ENCODE results near the gene WTAP.
"Not testable (repeated sequence)": the region's sequence is repeated elsewhere in the genome, so short reads cannot be mapped to it uniquely, and the experiment has no call there.

WTAP gene

DNA sequence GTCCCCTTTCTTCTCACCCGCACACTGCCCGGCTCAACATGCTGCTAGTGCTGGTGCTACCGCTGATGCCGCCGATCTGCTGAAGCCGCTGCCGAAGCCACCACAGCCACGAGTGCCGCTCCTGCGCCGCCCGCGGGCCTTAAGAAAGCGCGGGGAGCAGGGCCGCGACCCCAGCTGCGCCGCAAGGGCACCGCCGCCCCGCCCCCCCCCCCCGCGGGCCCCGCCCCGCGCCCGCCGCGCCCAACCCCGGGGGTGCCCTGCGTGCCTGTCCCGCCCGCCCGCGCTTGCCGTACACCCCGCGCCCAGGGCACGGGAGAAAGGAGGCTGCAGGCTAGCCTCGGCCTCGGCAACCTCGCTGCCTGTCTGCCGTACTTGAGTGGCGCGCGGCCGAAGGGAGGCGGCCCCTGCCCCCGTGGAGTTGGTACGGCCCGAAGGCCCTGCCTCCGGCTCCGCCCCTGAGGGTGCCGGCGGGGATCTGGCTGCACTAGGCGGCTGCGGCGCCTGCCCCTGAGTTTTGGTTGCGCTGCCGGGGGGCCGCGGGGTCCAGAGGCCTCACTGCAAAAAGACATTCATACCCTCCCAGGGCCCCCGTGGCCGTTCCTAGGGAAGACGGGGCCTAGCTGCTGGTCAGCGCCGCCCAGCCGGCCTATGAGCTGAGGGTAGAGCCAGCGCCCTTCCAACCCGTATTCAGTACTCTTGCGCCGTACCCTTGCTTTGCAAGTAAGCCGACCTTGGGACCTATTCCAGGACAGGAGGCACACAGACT lies 34.0 kb upstream of the WTAP start, which contains the start of gene SOD2:
Gene SOD2 (minus strand): TSS at position 114 of the 766 bp plus-strand sequence. CDS start 74 bp downstream, at position 40.
- intact Hi-C loops (cut with DNase I) = loop anchor here (1.0 to 5.0 kb wide), 4 partner anchors 34 to 249 kb away; partner anchors contain the start of genes ACAT2, MRPL18 and WTAP
- DNase-seq = peak; percentile 67 to 97 (median 80)

DNA sequence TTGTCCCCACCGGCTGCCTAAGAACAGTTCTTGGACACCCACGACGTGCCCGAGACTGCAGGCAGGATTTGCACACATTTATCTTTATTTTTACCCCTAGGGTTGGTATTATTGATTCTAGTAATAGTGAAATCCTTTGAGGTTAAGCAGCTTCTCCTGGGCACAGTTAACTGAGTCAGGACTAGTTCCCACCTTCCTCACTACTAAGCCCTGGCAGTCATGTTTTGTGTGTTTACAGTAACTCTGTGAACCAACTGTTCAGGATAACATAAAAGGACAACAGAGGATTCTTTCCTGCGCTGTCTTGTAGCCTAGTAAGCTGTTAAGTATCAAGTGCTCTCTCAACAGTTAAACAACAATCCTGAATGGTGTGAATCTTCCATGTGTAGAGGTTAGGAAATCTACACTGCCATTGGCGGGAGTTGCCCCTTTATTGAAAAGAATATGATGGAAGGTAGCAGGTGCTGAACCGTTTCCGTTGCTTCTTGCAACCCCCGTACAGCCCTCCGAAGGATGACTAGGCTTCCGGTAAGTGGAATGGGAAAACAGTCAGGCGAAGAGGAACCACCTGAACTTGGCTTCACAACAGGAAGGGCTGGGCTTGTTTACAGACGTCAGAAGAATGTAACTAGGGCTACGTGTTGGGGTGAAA lies 33.3 kb upstream of the WTAP start:
- intact Hi-C loops (cut with DNase I) = loop anchor here (1.0 to 5.0 kb wide), 4 partner anchors 33 to 248 kb away; partner anchors contain the start of genes ACAT2, MRPL18 and WTAP
- DNase-seq = no peak

DNA sequence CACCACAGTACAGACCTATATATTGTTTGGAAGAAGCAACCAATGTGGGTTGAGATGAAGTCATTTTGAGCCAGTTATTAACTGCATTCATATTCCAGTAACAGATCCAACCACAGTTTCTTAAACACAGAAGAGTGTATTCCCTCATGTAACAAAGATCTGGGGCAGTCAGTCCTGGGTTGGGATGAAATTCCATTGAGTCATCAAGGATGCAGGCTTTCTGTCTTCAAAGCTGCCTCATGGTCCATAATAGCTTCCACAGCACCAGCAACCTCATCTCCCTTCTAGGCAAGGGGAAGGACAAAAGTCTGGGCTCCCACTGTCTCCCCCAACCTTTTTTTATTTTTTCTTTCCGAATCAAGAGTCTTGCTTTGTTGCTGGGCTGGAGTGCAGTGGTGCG lies 31.3 kb upstream of the WTAP start:
- DNase-seq = no peak
- intact Hi-C loops (cut with DNase I) = no loop called here

DNA sequence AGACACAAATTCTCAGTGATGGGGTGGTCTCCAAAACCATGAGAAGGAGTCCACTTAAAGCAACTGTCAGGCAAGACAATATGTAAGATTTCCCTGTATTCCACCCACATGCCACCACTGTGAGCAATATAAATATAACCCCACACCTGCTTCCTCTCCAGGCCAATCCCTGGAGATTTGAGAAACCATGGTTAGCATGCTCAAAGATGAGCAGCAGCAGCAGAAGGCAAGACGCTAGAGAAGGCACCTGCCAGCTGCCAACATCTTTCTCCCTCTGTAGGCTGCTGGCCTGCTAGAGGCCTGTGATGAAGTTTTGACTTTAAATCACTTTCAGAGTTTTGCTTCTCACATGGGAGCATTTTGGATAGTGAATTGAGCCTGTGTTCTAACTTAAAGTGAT lies 26.3 kb upstream of the WTAP start:
- intact Hi-C loops (cut with DNase I) = no loop called here
- no peak for DNase-seq

DNA sequence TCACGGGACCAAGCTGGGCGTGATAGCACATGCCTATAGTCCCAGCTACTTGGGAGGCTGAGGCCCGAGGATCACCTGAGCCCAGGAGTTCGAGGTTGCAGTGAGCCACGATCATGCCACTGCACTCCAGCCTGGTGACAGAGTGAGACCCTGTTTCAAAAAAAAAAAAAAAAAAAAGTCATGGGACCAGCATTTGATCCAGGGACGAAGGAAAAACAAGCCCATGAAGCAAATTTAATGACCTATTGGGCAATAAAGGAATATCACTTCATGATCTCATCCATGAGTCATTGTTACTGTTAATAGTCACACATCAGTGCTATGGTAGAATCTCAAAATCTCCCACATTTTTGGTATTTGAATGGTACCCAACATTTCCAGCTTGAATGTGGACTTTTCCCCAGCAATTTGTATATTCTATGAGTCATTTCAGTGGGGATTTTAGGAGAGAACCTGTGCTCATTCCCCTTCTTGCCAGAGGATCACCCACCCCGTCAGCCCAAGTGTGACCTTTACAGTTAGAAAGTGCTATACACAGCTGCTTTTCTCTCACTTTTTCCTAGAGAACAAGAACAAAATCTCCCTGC lies 25.8 kb upstream of the WTAP start:
- intact Hi-C loops (cut with DNase I) = no loop called here
- DNase-seq = no peak

DNA sequence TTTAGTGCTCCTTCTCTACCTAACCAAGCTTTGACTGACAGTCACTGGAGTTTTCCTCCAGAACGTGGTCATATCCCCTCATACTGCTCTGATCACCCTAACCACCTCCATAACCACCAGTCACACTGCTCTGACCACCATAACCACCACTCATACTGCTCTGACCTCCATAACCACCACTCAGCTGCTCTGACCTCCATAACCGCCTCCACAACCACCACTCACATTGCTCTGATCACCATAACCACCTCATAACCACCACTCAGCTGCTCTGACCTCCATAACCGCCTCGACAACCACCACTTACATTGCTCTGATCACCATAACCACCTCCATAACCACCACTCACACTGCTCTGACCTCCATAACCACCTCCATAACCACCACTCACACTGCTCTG lies 16.7 kb upstream of the WTAP start:
- intact Hi-C loops (cut with DNase I); DNase-seq: not testable (repeated sequence)

DNA sequence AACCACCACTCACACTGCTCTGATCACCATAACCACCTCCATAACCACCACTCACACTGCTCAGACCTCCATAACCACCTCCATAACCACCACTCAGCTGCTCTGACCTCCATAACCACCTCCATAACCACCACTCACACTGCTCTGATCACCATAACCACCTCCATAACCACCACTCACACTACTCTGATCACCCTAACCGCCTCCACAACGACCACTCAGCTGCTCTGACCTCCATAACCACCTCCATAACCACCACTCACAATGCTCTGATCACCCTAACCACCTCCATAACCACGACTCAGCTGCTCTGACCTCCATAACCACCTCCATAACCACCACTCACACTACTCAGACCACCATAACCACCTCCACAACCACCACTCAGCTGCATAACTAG lies 14.9 kb upstream of the WTAP start:
- intact Hi-C loops (cut with DNase I); DNase-seq: not testable (repeated sequence)

DNA sequence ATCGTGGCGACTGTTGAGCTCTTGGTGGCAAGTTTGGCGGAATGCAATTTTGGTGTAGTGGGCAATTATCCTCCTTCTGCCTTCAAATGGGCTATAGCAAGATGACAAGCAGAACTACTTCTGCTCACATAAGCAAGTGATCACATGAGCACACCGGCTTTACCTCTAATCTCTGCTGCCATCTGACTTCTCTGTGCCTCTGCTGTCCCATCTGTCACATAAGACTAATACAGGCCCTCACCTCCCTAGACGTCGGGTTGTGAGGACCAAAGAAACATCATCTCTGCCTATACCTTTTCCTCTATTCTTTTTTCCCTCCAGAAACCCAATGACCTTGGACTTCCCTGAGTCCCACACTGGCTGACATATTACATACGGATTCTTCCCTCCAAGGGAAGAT lies 13.3 kb upstream of the WTAP start:
- intact Hi-C loops (cut with DNase I) = no loop called here
- no peak for DNase-seq

DNA sequence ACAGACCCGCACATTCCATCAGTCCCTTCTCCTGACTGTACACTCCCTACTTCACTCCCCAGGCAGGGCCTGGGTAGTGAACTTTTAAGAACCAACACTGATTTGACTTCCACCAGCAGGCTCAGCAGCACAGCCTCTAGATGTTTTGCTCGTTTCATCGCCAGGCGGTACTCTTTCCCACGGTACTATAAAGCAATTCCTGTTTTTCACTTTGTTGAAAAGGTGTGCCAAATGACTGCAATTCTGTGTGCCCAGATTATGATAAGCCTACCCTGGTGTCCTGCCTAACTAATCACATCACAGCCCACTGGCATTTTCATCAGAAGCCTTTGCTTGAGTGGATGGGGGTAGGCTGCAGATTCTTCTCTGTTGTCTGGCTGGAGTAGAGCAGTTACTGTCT lies 12.9 kb upstream of the WTAP start:
- intact Hi-C loops (cut with DNase I) = no loop called here
- no peak for DNase-seq

DNA sequence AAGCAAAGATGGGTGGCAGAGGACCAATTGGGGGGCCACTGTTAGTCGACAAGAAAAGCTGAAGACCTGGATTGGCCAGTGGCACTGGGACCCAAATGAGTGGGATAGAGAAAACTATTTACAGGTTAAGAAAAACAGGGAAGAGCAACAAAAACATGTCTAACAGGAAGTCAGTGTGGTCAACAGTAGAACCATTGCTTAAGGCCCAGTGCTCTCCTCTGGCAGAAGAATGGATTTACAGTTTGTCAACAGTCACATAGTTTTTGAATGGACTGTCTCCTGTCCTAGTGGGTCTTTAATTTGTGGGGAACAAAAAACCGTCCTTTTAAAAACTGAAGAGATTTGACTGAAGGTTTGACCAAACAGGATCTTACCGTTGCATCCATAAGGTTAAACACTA lies 12.1 kb upstream of the WTAP start:
- intact Hi-C loops (cut with DNase I) = no loop called here
- DNase-seq = no peak

DNA sequence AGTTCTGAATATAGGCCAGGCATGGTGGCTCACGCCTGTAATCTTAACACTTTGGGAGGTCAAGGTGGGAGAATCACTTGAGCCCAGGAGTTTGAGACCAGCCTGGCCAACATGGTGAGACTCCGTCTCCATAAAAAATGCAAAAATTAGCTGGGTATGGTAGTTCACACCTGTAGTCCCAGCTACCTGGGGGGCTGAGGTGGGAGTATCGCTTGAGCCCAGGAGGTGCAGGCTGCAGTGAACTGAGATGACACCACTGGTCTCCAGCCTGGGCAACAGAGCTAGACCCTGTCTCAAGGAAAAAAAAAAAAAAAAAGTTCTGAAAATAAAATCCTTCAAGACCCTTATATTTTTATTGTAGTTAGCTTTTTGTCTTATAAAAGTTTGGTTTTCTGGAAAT lies 11.7 kb upstream of the WTAP start:
- peak in 1 of 10 donors; percentile 45 for DNase-seq
- intact Hi-C loops (cut with DNase I) = no loop called here

DNA sequence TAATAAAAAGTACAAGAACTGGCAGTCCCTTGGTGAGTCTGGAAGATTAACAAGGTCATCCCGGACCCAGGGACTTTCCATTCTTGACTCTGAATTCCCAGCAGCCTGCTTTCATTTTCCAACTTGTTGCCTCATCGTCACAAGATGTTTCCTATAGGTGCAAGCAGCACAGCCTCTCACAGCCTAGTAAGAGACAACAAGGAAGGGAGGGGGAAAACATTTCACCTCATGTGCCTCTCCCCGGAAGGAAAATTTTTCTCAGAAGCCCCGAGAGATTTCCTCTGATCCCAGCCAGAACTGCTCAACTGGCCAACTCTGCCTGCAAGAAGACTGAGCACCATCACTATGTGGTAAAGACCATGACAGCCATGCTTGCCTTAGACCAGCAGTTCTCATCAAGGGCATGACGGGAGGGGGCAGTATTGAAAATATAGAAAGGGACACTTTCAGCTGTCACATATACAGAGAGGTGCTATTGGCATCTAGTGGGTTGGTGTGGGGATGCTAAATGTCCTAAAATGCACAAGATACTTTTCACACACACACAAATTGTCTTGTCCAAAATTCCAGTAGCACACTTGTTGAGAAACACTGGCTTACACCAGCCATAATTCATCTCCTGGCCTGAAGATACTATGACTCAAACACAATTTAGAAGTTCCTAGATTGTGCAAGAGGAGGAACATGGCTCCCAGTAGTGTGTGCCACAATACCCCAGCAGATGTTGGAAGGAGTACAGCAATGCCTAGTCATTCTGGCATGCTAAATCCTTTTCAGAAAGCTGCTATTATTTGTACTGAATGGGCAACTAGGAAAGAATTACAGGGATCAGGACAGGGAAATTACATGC lies 10.8 kb upstream of the WTAP start:
- DNase-seq = peak in 1 of 10 donors; percentile 83
- intact Hi-C loops (cut with DNase I) = no loop called here

DNA sequence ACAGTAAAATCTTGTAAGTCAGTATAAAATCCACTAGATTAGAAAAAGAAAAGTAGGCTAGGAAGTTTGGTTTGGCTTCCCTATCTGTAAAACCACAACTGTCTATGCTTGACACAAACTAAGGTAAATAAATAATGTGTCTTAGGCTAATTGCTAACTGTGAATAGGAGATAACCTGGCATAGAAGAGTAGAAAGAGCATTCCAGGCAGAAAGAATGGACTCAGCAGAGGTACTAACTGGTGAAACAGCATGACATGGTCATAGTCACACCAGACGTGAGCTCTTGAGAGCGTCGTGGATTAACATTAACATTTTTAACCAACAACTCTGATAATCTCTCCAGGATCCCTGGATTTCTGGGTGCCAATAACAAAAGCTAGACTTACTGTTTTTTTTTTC lies 8.7 kb upstream of the WTAP start:
- intact Hi-C loops (cut with DNase I) = no loop called here

DNA sequence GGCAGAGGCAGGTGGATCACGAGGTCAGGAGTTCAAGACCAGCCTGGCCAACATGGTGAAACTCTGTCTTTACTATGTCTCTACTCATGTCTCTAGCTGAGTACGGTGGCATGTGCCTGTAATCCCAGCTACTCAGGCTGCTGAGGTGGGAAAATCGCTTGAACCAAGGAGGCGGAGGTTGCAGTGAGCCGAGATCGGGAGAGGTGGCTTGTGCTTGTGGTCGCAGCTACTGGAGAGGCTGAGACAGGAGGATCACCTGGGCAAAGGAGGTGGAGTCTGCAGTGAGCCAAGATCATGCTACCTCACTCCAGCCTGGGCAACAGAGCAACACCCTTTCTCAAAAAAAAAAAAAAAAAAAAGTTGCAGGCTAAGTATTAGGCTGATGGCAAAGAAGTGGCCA lies 8.0 kb upstream of the WTAP start:
- intact Hi-C loops (cut with DNase I) = no loop called here
- peak in 1 of 10 donors; percentile 20 for DNase-seq

More for the DNA sequence above, 8.7 kb upstream of the WTAP start:
- no peak for DNase-seq

DNA sequence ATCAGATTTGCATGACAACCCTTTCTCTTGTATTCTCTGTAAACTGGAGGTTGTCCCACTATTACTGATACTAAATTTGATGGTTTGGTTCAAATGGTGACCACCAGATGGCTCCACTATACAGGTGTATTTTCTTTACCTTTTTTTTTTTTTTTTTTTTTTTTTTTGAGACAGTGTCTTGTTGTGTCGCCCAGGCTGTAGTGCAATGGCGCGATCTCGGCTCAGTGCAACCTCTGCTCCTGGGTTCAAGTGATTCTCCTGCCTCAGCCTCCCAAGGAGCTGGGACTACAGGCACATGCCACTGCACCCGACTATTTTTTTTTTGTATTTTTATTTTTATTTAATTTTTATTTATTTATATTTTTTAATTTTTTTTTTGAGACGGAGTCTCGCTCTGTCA lies 6.6 kb upstream of the WTAP start:
- DNase-seq = peak in 1 of 10 donors; percentile 61
- intact Hi-C loops (cut with DNase I) = no loop called here

DNA sequence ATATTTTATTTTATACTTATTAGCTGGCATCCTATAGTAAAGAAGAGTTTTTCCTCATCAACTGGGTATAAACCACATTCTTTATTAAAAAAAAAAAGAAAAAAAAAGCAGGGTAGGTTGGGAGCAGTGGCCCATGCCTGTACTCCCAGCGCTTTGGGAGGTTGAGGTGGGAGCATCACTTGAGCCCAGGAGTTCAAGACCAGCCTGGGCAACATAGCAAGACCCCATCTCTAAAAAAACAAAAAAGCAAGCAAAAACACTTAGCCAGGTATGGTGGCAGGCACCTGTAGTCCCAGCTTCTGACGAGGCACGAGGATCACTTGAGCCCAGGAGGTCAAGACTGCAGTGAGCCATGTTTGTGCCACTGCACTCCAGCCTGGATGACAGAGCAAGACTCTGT lies 5.3 kb upstream of the WTAP start:
- DNase-seq = not testable (repeated sequence)

DNA sequence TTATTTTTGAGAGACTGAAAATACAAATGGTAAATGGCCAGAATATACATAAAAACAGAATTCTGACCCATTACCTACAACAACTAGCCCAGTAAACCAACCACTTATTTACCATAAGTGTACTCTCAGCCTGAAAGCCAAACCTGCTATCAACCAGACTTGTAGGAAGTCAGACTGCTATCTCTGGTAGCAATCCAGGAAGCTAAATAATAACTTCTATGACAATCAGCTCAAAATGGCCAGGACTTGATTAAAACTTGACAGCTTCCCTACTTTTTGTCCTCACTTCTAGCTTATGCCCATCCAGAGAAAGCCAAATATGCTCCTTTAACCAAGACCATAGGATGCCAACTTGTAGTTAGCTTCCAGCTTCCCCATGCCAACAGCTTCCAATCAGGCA lies 4.7 kb upstream of the WTAP start:
- intact Hi-C loops (cut with DNase I) = no loop called here
- DNase-seq = no peak

More for the DNA sequence above, 5.3 kb upstream of the WTAP start:
- intact Hi-C loops (cut with DNase I) = not testable (repeated sequence)

DNA sequence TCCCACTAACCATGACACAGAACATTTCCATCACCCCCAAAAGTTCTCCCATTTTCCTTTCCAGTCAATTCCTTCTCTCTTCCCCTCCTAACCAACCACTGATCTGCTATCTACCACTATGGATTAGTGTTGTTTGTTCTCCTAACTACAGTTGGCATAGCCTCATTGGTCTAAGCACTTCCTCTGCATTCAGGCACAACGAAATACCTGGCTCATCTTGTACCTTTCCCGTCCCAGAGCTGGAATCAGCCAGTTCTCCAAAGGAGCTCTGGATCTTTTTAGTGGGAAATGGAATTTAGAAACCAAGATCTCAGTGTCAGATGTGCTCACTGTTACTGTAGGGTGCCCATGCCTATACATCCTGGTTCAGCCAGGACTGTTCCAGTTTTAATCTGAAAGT lies 4.0 kb upstream of the WTAP start:
- intact Hi-C loops (cut with DNase I) = no loop called here

DNA sequence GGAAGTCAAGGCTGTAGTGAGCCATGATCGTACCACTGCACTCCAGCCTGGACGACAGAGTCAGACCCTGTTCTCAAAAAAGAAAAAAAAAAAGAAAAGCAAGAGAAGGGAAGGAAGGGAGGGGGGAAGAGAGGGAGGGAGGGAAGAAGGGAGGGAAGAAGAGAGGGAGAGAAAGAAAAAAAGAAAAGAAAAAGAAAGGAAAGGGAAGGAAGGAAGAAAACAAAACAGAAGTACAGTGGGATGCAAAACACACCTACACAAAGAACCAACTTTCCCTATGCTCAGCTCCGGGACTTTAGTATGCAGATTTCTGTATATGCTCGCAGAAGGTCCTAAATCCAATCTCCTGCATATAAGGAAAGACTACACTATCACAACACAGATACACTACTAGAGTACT lies 2.5 kb upstream of the WTAP start:
- intact Hi-C loops (cut with DNase I) = no loop called here
- no peak for DNase-seq

More for the DNA sequence above, 4.0 kb upstream of the WTAP start:
- no peak for DNase-seq

DNA sequence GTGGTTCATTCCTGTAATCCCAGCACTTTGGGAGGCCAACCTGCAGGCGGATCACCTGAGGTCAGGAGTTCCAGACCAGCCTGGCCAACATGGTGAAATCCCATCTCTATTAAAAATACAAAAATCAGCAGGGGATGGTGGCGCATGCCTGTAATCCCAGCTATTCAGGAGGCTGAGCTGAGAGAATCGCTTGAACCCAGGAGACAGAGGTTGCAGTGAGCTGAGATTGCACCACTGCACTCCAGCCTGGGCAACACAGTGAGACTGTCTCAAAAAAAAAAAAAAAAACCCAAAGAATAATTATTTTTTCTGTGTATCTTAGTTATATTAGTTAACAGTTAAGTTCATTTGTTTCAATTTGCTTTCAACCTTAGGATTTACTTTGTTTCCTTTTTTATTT lies 2.1 kb upstream of the WTAP start:
- DNase-seq; intact Hi-C loops (cut with DNase I): not testable (repeated sequence)
